Spleen (tissue), 7 donors: ENCODE measurements around the gene GOLGA6L10.

Experiments
- CTCF ChIP-seq, 11 experiments: fragments of 200-600 bp in 7 of 11; fragments of 450-650 bp in 4 of 11; sonication (generic) in 4 of 11; IDR thresholded peaks in 8 of 11; conservative IDR thresholded peaks in 3 of 11; 1 replicate in 7 of 11; 2 replicates in 4 of 11; pipeline versions ENCODE4 v1.4.0 to v1.8.0; 2016 to 2021; ENCODE audit warnings: antibody characterized with exemption in 11 of 11, inconsistent platforms in 4 of 11, mild to moderate bottlenecking in 1 of 11
- POLR2A ChIP-seq, 3 donors: fragments of 450-650 bp; IDR thresholded peaks; one replicate each; pipeline ENCODE4 v1.5.1; 2017; ENCODE audit warnings: antibody characterized with exemption in 3 of 3, mild to moderate bottlenecking in 1 of 3
- donor health status: DM: no; HTN: no; CAD: no; lungs with moderate emphysema.
- donor health status: DM: no; HTN: no; CAD: no.
- donor health status: DM: no; HTN: no; CAD: no.

GRCh38 chr15:82398785-82399184 is 49.5 kb upstream of the GOLGA6L10 start:
- TF ChIP-seq CTCF (IDR thresholded peaks at IDR 0.05 in 8 of 11, conservative IDR thresholded peaks at IDR 0.05 in 3 of 11) (no peak), POLR2A (IDR thresholded peaks at IDR 0.05) (no peak)
